Measurements from ENCODE around the gene ARL2BP. TPM values are rescaled to one million over a fixed set of nuclear protein-coding genes. Genes with fewer than 3 reads are reported as not detected.

Gene ARL2BP
- total RNA-seq, 1 experiment from 2014 or later: 10.6 TPM

DNA sequence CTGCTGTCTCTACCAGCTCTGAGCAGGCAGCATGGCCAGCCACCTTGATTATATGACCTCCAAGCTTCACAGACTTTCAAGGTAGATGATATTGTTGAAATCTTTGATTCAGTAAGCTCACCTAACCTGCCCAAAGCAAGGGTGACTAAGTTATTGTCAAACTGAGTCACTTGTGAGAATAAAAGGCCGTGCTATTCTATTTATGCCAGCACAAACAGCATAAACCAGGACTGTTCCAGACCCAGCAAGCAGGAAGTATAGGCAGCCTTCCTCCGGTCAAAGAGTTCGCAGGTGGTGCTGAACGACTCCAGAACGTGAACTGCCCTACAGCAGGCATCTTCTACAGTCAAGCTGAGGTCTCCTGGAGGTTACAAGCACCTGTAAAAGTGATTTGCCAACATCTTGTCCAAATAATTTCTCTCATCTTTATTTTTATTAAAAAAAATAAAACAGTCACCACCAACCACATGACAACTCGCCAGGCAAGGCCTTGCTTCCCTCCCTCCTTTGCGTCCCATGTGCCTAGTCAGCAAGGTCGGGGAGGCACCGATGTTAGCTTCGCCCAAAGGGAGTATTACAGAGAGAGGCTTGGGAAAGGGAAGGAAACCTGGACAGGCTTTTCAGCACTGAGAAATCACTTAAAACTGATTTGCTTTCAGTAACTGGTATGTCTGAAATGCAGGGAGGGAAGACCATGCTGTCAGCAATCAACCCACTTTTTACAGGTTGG lies 10.8 kb downstream of the ARL2BP start (continued):
- no peak for TF ChIP-seq ZNF317 (CRISPR knock-in tag; IDR thresholded peaks at IDR 0.05; ENCODE audit: borderline replicate concordance, low read depth)
- TF ChIP-seq, protein P1, sequence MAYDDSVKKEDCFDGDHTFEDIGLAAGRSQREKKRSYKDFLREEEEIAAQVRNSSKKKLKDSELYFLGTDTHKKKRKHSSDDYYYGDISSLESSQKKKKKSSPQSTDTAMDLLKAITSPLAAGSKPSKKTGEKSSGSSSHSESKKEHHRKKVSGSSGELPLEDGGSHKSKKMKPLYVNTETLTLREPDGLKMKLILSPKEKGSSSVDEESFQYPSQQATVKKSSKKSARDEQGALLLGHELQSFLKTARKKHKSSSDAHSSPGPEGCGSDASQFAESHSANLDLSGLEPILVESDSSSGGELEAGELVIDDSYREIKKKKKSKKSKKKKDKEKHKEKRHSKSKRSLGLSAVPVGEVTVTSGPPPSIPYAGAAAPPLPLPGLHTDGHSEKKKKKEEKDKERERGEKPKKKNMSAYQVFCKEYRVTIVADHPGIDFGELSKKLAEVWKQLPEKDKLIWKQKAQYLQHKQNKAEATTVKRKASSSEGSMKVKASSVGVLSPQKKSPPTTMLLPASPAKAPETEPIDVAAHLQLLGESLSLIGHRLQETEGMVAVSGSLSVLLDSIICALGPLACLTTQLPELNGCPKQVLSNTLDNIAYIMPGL (CRISPR knock-in tag; IDR thresholded peaks at IDR 0.05): no peak

DNA sequence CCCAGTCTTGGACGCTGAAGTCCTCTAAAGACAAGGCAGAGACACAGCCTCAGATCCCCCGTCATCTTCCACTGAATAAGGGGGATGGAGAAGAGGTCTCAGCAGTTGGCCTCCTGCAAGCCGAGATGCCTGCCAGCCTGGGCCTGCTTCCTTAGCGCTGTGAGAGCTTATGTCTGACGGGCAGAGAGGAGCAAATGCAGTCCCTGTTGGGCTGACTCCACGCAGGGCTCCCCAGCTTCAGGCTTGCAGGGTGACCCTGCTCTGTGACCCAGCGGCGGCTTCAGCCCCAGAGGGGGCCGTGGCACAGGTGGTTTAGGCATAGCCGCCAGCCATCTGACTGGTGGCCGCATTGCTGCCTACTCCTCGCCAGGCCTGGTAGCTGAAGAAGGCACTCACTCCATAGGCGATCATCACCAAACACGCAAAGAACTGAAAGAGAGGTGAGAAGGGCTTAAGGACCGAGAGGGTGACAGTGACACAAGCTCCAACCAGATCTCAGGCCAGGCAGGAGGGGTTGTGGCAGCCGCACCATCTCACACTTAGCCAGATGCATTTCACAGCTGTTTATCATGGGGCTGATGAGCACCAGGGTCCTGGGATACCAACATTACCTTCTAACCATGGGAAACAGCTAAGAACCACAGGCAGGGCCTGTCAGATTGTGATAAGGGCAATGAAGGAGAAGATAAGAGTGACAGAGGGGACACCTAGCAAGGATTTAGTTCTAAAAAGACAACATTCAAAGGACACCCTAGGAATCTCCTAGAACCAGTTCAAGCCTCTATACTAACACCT lies 11.7 kb downstream of the ARL2BP start:
- Mint-ChIP-seq H3K27ac (no peak overlapping the region), H3K9me3 (0 out of 2 replicates have a peak, but pooled peaks cover 4% of the 10 kb centered on the region), H3K27me3 (ENCODE audit: low read depth) (no peaks in the 10 kb centered on the region), H3K4me1 (peaks cover 14% of the 10 kb centered on the region), H3K36me3 (peaks cover 7% of the 10 kb centered on the region), H3K4me3 (no peak overlapping the region)
- no peak for ATAC-seq
- ChIA-PET CTCF (no interaction called here), POLR2A (interaction anchor here (0.9 kb wide), 1 partner anchor 12 kb away, joined by 3 read pairs; the partner anchor contains the start of gene ARL2BP)
- DNase-seq (ENCODE audit: low spot score): no peak
- no peak for TF ChIP-seq MYBL2 (CRISPR knock-in tag; IDR thresholded peaks at IDR 0.05)
- TF ChIP-seq, protein P2, sequence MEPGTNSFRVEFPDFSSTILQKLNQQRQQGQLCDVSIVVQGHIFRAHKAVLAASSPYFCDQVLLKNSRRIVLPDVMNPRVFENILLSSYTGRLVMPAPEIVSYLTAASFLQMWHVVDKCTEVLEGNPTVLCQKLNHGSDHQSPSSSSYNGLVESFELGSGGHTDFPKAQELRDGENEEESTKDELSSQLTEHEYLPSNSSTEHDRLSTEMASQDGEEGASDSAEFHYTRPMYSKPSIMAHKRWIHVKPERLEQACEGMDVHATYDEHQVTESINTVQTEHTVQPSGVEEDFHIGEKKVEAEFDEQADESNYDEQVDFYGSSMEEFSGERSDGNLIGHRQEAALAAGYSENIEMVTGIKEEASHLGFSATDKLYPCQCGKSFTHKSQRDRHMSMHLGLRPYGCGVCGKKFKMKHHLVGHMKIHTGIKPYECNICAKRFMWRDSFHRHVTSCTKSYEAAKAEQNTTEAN (CRISPR knock-in tag; IDR thresholded peaks at IDR 0.05): no peak
- TF ChIP-seq, protein P3, sequence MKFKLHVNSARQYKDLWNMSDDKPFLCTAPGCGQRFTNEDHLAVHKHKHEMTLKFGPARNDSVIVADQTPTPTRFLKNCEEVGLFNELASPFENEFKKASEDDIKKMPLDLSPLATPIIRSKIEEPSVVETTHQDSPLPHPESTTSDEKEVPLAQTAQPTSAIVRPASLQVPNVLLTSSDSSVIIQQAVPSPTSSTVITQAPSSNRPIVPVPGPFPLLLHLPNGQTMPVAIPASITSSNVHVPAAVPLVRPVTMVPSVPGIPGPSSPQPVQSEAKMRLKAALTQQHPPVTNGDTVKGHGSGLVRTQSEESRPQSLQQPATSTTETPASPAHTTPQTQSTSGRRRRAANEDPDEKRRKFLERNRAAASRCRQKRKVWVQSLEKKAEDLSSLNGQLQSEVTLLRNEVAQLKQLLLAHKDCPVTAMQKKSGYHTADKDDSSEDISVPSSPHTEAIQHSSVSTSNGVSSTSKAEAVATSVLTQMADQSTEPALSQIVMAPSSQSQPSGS (CRISPR knock-in tag; IDR thresholded peaks at IDR 0.05; ENCODE audit: borderline replicate concordance, low read depth): no peak
- TF ChIP-seq ZNF416 (CRISPR knock-in tag; IDR thresholded peaks at IDR 0.05): no peak
- no peak for TF ChIP-seq ZNF532 (CRISPR knock-in tag; IDR thresholded peaks at IDR 0.05; ENCODE audit: borderline replicate concordance)
- TF ChIP-seq KAT7 (CRISPR knock-in tag; IDR thresholded peaks at IDR 0.05; ENCODE audit: borderline replicate concordance): no peak
- TF ChIP-seq, protein P4, sequence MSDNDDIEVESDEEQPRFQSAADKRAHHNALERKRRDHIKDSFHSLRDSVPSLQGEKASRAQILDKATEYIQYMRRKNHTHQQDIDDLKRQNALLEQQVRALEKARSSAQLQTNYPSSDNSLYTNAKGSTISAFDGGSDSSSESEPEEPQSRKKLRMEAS (CRISPR knock-in tag; IDR thresholded peaks at IDR 0.05): no peak
- TF ChIP-seq ZNF396 (CRISPR knock-in tag; IDR thresholded peaks at IDR 0.05; ENCODE audit: borderline replicate concordance): no peak
- TF ChIP-seq NFATC4 (CRISPR knock-in tag; IDR thresholded peaks at IDR 0.05): no peak
- no peak for TF ChIP-seq GTF2I (CRISPR knock-in tag; conservative IDR thresholded peaks at IDR 0.05)
- TF ChIP-seq EMX1 (CRISPR knock-in tag; IDR thresholded peaks at IDR 0.05): no peak
- TF ChIP-seq, protein P5, sequence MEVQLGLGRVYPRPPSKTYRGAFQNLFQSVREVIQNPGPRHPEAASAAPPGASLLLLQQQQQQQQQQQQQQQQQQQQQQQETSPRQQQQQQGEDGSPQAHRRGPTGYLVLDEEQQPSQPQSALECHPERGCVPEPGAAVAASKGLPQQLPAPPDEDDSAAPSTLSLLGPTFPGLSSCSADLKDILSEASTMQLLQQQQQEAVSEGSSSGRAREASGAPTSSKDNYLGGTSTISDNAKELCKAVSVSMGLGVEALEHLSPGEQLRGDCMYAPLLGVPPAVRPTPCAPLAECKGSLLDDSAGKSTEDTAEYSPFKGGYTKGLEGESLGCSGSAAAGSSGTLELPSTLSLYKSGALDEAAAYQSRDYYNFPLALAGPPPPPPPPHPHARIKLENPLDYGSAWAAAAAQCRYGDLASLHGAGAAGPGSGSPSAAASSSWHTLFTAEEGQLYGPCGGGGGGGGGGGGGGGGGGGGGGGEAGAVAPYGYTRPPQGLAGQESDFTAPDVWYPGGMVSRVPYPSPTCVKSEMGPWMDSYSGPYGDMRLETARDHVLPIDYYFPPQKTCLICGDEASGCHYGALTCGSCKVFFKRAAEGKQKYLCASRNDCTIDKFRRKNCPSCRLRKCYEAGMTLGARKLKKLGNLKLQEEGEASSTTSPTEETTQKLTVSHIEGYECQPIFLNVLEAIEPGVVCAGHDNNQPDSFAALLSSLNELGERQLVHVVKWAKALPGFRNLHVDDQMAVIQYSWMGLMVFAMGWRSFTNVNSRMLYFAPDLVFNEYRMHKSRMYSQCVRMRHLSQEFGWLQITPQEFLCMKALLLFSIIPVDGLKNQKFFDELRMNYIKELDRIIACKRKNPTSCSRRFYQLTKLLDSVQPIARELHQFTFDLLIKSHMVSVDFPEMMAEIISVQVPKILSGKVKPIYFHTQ (CRISPR knock-in tag; IDR thresholded peaks at IDR 0.05): no peak
- TF ChIP-seq, protein P6, sequence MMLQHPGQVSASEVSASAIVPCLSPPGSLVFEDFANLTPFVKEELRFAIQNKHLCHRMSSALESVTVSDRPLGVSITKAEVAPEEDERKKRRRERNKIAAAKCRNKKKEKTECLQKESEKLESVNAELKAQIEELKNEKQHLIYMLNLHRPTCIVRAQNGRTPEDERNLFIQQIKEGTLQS (CRISPR knock-in tag; conservative IDR thresholded peaks at IDR 0.05): no peak
- TF ChIP-seq ATF6 (CRISPR knock-in tag; IDR thresholded peaks at IDR 0.05): no peak
- no peak for TF ChIP-seq NFE2L1 (CRISPR knock-in tag; IDR thresholded peaks at IDR 0.05)

Data from WTC11 (cell line).